Right cardiac atrium (tissue), 5 donors: ENCODE measurements around the gene NDUFB2. TPM values are rescaled to one million over a fixed set of nuclear protein-coding genes. Genes with fewer than 3 reads are reported as not detected.
A peak's percentile ranks its signal among the peaks of the same experiment; 100 is the strongest.
"Not testable (repeated sequence)": the region's sequence is repeated elsewhere in the genome, so short reads cannot be mapped to it uniquely, and the experiment has no call there.

Experiments
- ATAC-seq, 2 donors: fragments of 200-7000 bp; cut with Tn5 transposase; one replicate each; pipeline versions ENCODE4 v1.8.0 to v1.9.1; 2020; ENCODE audit warnings: moderate library complexity in 2 of 2, mild to moderate bottlenecking in 1 of 2
- DNase-seq, 3 donors: peaks; one replicate each; pipeline ENCODE4 v3.0.0-alpha.2; 2020
- H3K27ac ChIP-seq: one replicate; pipeline ENCODE4 v1.5.1; 2013; ENCODE audit warnings: mild to moderate bottlenecking, low read length, control low read depth, moderate library complexity
- H3K27me3 ChIP-seq: one replicate; pipeline ENCODE4 v1.6.1; 2013; ENCODE audit not compliant: control insufficient read depth, insufficient read depth
- H3K4me1 ChIP-seq: one replicate; pipeline ENCODE4 v1.6.1; 2013; ENCODE audit warnings: low read length; ENCODE audit not compliant: control insufficient read depth, insufficient read depth
- H3K4me3 ChIP-seq: one replicate; pipeline ENCODE4 v1.5.1; 2013; ENCODE audit warnings: low read length, control low read depth
- H3K9me3 ChIP-seq: one replicate; pipeline ENCODE4 v1.6.1; 2013; ENCODE audit warnings: low read length; ENCODE audit not compliant: control insufficient read depth
- WGBS: extraction: QIAGEN DNeasy Blood & Tissue Kit; methylation state at CpG from one replicate; pipeline ENCODE4 v1.1.7; 2013; 5-methylcytosine and 5-hydroxymethylcytosine counted together
- intact Hi-C, 4 donors: fragments of 100-400 bp; cut with DNase I; formaldehyde crosslinking; loops; one replicate each; pipeline versions ENCODE4 v1.11.0 to v1.14.0; 2022 to 2023
- polyA plus RNA-seq: library from polyadenylated mRNA; stranded (reverse); fragments of 200-250 nt; gene quantifications from one replicate; pipeline ENCODE4 v1.2.3, GENCODE V29; 2013
- total RNA-seq, 4 donors: library from RNA; stranded (reverse); fragmentation: NEBNext Ultra II Directional; extraction: Animal tissue kit (Norgen Biotek cat#: 25700); gene quantifications; one replicate each; pipeline ENCODE4 v1.2.1, GENCODE V29; 2021
- donor health status: healthy with polysubstance abuse.
- donor health status: DM: no; HTN: yes; CAD: no.
- donor health status: DM: no; HTN: no; CAD: no.
- donor health status: DM: no; HTN: yes; CAD: no; lungs with severe emphysema.
- donor health status: DM: yes; HTN: yes; CAD: no.

The NDUFB2 gene
- total and polyA plus RNA-seq, 5 donors: 460 to 860 (median 535) TPM

GRCh38 chr7:140656548-140657515 is 39.7 kb upstream of the NDUFB2 start:
- intact Hi-C loops: no loop called here
- H3K27ac ChIP-seq: peak overlapping the region; percentile 6
- ATAC-seq: peak; percentile 60 to 71
- 48% methylated on average over 11 of the region's 11 CpGs for WGBS
- no peaks in the 10 kb centered on the region for H3K27me3 ChIP-seq
- DNase-seq: peak in 1 of 3 donors; percentile 61
- H3K4me3 ChIP-seq: peak overlapping the region; percentile 22
- H3K4me1 ChIP-seq: peaks cover 6% of the 10 kb centered on the region
- H3K9me3 ChIP-seq: no peaks in the 10 kb centered on the region

- no peak overlapping the region for H3K4me3 ChIP-seq
- 93% methylated on average over 9 of the region's 9 CpGs for WGBS
- H3K9me3 ChIP-seq: no peaks in the 10 kb centered on the region
- peaks cover 6% of the 10 kb centered on the region for H3K4me1 ChIP-seq
- no peaks in the 10 kb centered on the region for H3K27me3 ChIP-seq
- no peak for ATAC-seq
- intact Hi-C loops: no loop called here
- no peak overlapping the region for H3K27ac ChIP-seq
- DNase-seq: no peak
Observed at GRCh38 chr7:140657891-140658290, 38.6 kb upstream of the NDUFB2 start.

- WGBS: 37% methylated on average over 8 of the region's 8 CpGs
Observed at GRCh38 chr7:140659856-140660255, 36.7 kb upstream of the NDUFB2 start.

GRCh38 chr7:140661124-140661523 is 35.4 kb upstream of the NDUFB2 start:
- ATAC-seq: no peak
- no peak overlapping the region for H3K27ac ChIP-seq
- H3K4me3 ChIP-seq: no peak overlapping the region

More at GRCh38 chr7:140659856-140660255, 36.7 kb upstream of the NDUFB2 start:
- no peak for DNase-seq
- H3K4me3 ChIP-seq: no peak overlapping the region
- intact Hi-C loops: no loop called here
- H3K4me1 ChIP-seq: peaks cover 5% of the 10 kb centered on the region
- no peak overlapping the region for H3K27ac ChIP-seq
- no peak for ATAC-seq
- no peaks in the 10 kb centered on the region for H3K9me3 ChIP-seq
- no peaks in the 10 kb centered on the region for H3K27me3 ChIP-seq

GRCh38 chr7:140662938-140663337 is 33.6 kb upstream of the NDUFB2 start:
- H3K27ac ChIP-seq, H3K4me1 ChIP-seq, ATAC-seq, DNase-seq, H3K27me3 ChIP-seq, H3K9me3 ChIP-seq, H3K4me3 ChIP-seq, intact Hi-C loops: not testable (repeated sequence)
- WGBS: 97% methylated on average over 1 of the region's 2 CpGs

More at GRCh38 chr7:140661124-140661523, 35.4 kb upstream of the NDUFB2 start:
- WGBS: 67% methylated on average over 2 of the region's 2 CpGs
- Histone ChIP-seq H3K27me3 (no peaks in the 10 kb centered on the region), H3K9me3 (no peaks in the 10 kb centered on the region), H3K4me1 (peaks cover 5% of the 10 kb centered on the region)
- intact Hi-C loops: no loop called here
- DNase-seq: no peak

GRCh38 chr7:140667476-140667875 is 29.0 kb upstream of the NDUFB2 start:
- ATAC-seq (no peak), DNase-seq (no peak)
- Histone ChIP-seq H3K27me3 (no peaks in the 10 kb centered on the region), H3K27ac (no peak overlapping the region), H3K4me1 (no peaks in the 10 kb centered on the region), H3K4me3 (no peak overlapping the region), H3K9me3 (no peaks in the 10 kb centered on the region)
- WGBS: 81% methylated on average over 1 of the region's 1 CpG
- intact Hi-C loops: no loop called here

- ATAC-seq: no peak
- Histone ChIP-seq H3K27me3 (no peaks in the 10 kb centered on the region), H3K9me3 (no peaks in the 10 kb centered on the region), H3K4me1 (no peaks in the 10 kb centered on the region), H3K27ac (no peak overlapping the region), H3K4me3 (no peak overlapping the region)
- no peak for DNase-seq
- 86% methylated on average over 1 of the region's 1 CpG for WGBS
- intact Hi-C loops: no loop called here
Observed at GRCh38 chr7:140668641-140669040, 27.9 kb upstream of the NDUFB2 start.

GRCh38 chr7:140669352-140669751 is 27.2 kb upstream of the NDUFB2 start:
- intact Hi-C loops: no loop called here
- 95% methylated on average over 3 of the region's 3 CpGs for WGBS
- no peak for ATAC-seq

GRCh38 chr7:140669862-140670261 is 26.6 kb upstream of the NDUFB2 start:
- ATAC-seq, H3K9me3 ChIP-seq, H3K27me3 ChIP-seq, intact Hi-C loops, H3K4me1 ChIP-seq, H3K27ac ChIP-seq, DNase-seq, H3K4me3 ChIP-seq: not testable (repeated sequence)
- 91% methylated on average over 10 of the region's 10 CpGs for WGBS

More at GRCh38 chr7:140669352-140669751, 27.2 kb upstream of the NDUFB2 start:
- no peaks in the 10 kb centered on the region for H3K27me3 ChIP-seq
- H3K9me3 ChIP-seq: no peaks in the 10 kb centered on the region
- H3K4me3 ChIP-seq: no peak overlapping the region
- no peak for DNase-seq
- no peaks in the 10 kb centered on the region for H3K4me1 ChIP-seq
- no peak overlapping the region for H3K27ac ChIP-seq

- no peak for DNase-seq
- no peak for ATAC-seq
- H3K4me1 ChIP-seq: no peaks in the 10 kb centered on the region
- intact Hi-C loops: no loop called here
- WGBS: 72% methylated on average over 4 of the region's 4 CpGs
- no peaks in the 10 kb centered on the region for H3K27me3 ChIP-seq
- no peak overlapping the region for H3K27ac ChIP-seq
- no peaks in the 10 kb centered on the region for H3K9me3 ChIP-seq
- no peak overlapping the region for H3K4me3 ChIP-seq
Observed at GRCh38 chr7:140670343-140670935, 26.1 kb upstream of the NDUFB2 start.

GRCh38 chr7:140671966-140672365 is 24.5 kb upstream of the NDUFB2 start:
- DNase-seq (no peak), ATAC-seq (peak; percentile 2 to 12)
- no peaks in the 10 kb centered on the region for H3K9me3 ChIP-seq
- H3K27ac ChIP-seq: no peak overlapping the region
- no peaks in the 10 kb centered on the region for H3K27me3 ChIP-seq
- no peaks in the 10 kb centered on the region for H3K4me1 ChIP-seq
- intact Hi-C loops: no loop called here
- 72% methylated on average over 15 of the region's 15 CpGs for WGBS
- H3K4me3 ChIP-seq: no peak overlapping the region
